HG03039 (cell line): ENCODE data around the gene PRR35.
"Not testable (repeated sequence)": the region's sequence is repeated elsewhere in the genome, so short reads cannot be mapped to it uniquely, and the experiment has no call there.

Source experiments
- ATAC-seq: cut with Tn5 transposase; IDR thresholded peaks from one replicate; pipeline ENCODE4 v1.9.1; 2021; ENCODE audit warnings: mild to moderate bottlenecking, moderate library complexity; ENCODE audit not compliant: unreplicated experiment

PRR35 gene

DNA sequence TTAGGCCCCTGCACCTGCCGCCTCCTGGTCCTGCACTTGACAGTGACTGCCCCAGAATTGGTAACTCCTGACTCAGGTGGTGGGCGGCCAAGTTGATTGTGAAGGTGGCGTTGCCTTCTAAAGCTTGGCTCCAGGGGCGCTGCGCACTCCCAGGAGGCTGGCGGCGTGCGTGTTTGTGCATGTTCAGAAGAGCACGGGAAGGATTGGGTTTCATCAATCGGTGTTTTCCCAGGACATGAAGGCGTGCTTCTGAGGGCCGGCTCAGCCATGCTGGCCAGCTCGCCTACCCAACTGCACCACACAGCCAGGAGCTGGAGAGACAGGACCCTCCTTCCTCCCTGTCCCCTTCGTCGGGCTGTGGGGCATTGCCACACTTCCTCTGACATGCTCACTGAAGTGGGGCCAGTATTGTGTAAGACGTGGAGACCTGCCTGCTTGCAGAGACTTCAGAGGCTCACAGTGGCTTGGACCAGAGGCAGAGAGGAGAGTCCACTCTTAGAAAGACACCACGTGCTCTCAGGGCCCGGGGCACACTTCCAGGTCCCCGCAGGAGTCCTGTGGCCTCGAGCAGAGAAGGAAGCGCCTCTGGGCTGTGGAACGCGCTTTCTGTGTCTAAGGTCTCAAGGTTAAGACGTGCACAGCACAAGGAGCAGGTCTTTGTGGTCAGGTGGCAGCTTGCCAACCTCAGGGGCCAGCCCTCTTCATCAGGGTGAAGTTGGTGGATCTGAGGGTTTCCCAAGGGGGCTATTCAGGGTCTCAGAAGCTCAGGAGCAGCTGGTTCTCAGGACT is 32.5 kb downstream of the PRR35 start:
- no peak for ATAC-seq

DNA sequence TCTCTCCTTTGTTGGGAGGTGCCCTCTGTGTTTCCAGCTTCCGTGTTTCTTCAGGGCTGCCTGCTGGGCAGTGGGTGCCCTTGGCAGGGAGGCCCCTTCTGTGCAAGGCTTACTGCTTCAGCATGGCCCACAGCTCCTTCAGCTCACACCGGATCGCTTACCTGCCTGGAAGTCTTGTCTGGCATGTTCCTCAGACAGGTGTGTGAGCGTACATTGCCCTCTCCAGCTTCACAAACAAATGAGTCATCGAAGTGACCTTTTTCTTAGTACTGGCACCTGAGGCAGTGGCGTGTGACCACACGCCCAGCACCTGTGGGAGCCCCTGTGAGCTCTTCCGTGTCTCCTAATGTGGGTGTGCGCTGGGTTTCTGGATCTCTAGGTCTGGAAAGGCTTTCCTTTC is 33.2 kb downstream of the PRR35 start:
- ATAC-seq = no peak

DNA sequence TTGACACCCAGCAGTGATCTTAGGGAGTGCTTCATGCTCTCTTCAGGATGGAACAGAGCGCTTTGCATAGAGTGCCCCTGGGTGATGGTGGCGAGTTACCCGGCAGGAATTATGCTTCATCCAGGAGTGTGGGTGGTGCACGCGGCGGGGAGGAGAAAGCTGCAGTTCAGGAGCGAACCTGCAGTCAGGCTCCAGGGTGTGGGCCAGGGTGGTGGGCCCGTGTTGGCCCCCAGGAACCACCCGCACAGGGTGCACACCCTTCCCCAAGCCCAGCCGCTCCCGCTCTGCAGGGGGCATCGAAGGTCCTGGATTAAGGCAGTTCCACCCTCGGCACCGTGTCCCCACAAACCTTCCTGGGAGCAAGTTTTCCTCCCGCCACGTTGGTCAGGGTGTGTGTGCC is 33.6 kb downstream of the PRR35 start:
- no peak for ATAC-seq

DNA sequence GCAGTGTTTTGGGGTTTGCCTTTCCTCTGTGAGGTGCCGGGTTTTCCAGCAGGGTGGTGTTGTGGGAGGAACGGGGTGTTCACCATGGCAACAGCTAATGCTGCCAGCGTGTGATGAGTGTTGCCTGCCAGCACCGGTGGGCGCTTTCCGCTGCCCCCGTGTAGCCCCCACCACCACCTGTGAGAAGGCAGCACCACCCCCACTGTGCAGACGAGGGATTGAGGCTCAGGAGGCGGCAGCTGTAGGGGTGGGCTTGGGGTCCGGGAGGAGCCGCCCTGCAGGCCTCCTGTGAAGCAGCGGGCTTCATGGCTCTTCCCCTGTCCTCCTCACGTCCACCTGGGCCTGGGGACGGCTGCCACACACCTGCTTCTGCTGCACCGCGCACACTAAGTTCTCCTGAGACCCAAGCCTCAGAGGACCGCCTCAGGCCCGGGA is 34.9 kb downstream of the PRR35 start:
- no peak for ATAC-seq

DNA sequence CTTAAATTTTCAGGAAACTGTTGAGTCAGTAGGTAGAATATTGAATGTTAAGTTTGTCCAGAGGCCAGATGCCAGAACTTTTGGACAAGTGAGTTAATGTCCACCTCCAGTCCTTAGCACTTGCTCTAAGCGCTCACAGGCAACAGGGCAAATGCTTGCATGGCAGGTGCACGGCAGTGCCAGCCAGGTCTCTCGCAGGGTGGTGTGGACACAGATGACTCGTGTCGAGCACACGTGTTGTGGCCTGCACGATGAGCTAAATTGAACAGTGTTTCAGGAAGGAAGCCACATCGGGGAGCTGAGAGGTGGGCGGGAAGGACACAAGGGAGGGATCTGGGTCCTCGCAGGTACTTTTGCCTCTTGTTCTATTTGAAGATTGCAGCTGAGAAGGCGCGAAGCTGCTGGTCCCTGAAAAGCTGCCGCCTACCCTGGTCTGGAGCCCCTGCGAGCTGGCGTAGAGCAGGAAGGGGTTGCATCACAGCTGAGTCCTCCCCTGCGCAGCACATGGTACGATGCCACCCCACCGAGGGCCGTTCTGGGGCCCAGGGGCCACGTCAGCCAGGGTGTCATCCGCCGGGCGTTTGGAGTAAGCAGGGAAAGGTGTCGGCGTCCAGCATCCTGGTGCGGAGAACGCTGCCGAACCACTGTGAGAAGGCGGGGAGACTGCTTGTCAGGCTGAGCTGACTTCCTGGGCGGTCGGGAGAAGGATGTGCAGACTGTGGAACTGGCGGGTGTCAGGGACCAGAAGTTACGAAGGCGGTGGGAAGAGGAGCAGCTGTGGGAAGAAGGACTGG is 35.9 kb downstream of the PRR35 start:
- no peak for ATAC-seq

DNA sequence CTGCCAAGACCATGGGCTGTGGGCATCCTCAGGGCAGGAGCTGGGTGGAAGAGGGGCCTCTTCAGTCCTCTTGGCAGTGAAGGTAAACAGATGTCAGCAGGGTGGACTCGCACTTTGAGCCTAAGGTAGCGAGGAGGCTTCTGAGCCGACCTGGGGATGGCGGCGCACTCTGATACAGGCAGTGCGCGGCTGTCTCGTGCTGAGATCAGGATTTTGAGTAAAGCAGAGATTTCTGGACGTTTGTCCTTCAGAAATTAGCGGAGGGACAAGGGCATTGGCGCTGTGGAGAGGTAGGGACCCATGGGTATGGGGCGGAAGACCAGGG is 36.5 kb downstream of the PRR35 start:
- ATAC-seq = no peak

DNA sequence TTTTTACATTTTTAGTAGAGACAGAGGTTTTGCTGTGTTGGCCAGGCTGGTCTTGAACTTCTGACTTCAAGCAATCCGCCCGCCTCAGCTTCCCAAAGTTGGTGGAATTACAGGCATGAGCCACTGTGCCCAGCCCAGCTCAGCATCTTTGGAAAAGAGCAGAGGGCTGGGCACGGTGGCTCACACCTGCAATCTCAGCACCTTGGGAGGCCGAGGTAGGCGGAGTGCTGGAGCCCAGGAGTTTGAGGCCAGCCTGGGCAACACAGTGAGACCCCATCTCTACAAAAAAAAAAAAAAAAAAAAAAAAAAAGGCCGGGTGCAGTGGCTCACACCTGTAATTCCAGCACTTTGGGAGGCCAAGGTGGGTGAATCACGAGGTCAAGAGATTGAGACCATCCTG is 37.5 kb downstream of the PRR35 start:
- not testable (repeated sequence) for ATAC-seq

DNA sequence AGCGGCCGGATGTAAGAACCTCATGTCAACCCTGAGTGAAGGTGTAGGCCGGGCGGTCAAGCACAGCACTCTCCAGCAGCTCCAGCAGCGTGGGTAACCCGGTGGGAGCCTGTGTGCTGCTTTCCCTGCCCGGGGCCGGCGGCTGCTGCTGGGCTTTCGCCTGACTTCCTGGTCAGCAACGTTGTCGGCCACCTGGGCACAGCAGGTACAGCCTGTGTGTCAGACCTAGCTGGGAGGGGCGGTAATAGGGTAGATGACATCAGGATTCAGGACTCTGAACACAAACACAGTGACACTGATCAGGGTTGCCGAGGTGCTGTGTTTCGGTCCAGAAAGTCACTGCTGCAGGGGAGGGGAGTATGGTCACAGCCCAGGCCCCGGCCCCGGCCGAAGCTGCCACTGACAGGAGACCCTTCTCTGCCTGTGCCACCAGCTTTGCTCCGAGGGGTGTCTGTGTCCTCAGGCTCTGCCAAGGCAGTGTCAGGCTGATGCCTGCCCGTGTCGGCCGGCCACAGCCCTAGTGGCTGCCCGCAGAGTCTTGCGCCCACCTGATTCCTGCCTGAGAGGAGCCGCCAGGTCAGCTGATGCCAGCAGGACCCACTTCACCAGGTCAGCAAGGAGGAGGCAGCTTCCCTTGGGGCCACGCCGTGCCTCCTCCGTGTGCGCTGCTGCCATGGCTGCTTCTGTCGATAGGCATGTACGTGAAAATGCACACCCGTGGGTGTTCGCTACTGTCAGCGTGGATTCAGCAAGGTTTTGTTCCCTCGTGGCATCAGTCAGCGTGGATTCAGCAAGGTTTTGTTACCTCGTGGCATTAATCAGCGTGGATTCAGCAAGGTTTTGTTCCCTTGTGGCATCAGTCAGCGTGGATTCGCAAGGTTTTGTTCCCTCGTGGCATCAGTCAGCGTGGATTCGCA is 38.9 kb downstream of the PRR35 start:
- ATAC-seq = no peak

DNA sequence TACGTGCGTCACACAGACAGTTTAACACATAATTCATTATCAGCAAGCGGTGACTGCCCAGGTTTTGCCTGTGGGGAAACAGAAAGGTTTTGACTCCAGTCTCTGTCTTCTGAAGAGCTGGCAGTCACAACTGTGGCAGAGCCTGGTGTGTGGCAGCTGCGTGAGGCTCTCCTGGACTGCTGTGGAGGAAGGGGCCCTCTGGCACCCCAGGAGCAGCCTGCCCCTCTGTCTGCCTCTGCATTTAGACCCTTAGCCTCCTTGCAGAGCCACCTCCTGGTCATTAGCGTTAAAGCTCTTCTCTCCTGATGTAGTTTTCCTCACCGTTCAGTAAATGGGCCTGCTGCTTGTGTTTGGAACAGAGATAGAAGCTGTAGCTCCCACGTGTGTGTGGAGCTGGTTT is 40.6 kb downstream of the PRR35 start:
- ATAC-seq = no peak

DNA sequence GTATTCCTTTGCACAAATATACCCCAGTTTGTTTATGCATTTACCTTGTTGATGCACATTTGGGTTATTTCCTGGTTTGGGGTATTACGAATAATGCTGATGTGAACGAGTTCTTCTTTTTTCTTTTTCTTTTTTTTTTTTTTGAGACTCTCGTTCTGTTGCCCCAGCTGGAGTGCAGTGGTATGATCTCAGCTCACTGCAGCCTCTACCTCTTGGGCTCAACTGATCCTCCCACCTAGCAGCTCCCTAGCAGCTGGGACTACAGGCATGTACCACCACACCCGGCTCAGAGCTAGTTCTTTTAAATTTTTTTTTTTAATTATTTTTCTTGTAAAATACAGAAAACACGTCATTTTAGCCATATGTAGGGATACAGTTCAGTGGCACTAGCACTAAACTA is 43.7 kb downstream of the PRR35 start:
- no peak for ATAC-seq

DNA sequence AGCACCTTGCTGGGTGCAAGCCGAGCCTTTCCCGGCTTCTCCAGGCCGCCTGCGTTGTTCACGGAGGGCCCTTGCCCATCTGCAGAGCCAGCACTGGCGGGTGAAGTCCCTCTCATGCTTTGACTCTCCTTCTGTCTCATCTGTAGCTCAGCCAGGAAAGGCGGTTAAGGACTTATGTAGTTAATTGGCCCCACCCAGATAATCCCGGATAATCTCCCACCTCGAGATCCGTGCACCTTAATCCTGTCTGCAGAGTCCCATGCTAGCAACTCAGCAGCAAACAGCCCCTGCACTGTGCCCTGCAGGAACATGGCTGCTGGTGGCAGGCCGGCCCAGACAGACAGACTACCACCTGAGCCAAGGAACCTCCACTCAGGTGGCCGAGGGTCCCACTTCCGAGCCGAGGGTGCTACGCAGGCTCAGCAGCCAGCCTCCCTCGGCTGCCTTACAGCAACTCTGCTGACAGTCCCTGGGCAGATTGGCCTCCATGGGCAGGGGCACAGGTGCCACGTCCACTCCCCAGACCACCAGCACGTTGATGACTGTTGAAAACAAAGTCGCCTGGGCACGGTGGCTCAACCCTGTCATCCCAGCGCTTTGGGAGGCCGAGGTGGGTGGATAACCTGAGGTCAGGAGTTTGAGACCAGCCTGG is 46.6 kb downstream of the PRR35 start:
- no peak for ATAC-seq

DNA sequence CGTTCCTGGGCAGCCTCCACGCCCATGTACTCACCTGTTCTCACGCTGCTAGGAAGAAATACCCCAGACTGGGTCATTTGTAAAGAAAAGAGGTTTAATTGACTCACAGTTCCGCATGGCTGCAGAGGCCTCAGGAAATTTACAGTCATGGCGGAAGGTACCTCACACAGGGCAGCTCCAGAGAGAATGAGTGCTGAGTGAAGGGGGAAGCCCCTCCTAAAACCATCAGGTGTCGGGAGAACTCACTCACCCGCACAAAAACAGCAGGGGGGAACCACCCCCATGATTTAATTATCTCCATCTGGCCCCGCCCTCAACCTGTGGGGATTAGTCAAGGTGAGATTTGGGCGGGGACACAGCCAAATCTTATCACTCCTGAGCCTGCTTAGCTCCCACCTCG is 47.8 kb downstream of the PRR35 start:
- no peak for ATAC-seq

DNA sequence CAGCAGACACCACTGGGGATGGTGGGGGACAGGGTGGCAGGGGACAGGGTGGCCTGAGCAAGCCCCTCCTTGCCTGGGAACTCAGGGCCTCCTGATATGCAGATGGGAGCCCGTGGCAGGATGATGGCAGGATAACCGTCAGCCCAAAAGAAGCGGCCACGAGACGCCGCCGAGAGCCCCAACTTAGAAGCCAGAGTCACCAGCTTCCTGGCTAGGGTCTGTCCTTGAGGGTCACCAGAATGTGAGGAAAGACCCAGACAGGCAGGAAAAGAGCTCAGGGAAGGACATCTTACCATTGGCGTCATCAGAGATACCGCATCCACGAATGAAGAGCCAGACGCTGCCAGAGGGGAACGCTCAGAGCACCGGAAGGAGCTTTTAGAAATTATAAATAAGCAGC is 49.1 kb downstream of the PRR35 start:
- ATAC-seq = no peak

DNA sequence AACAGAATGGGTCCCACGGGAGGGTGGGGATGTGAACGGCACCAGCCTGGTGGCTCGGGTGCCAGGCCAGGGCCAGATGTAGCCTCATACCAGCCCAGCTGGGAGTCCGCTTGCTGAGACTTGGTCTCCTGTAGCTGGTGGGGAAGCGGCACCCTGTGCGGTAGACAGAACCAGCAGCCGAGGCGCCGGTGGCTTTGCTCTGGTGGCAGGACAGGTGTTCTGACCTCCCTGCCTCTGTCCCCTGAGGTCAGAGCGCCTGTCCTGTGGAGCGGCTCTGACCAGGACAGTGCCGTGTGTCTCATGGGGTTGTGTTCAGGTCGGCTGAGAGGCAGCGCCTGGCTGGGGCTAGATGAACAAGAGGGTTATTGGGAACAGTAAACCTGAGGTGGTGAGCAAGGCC is 49.8 kb downstream of the PRR35 start:
- no peak for ATAC-seq

DNA sequence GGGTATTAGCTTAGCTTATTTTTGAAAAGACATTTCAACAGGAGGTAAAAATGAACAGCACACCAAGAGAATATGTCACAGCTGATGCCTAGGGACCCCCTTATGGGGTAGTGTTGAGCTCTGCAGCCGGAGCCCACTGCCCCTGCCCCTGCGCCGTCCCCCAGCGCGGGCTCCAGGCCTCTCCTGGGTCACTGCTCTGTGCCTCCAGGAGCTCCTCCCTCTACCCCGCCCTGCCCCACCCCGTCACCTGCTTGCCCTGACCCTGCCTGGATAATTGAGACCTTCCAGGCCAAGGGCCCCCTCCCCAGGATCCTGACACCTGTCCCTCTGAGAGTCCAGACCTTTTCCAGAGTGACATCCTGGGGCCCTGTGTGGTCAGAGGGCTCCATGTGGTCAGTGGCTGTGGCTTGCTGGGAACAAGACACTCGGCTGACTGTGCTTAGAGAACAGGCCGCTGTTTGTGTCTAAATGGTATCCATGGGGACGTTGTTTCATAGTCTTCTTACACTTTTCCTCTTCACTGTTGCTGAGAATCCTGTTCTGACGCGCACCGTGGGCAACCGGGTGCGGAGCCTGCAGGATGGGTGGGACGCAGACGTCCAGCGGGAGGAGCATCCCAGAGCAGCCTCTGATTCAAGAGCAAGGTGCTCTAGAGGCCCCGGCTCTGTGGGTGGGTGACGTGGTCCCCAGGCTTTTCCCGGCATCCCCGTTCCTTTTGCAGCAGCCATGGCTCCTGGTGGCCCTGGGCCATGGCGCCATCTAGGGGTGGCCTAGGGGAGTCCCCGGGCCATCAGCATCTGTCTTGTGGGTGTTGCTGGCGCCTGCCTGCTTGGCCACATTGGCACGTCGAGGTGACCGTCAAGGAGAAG is 50.6 kb downstream of the PRR35 start:
- no peak for ATAC-seq

DNA sequence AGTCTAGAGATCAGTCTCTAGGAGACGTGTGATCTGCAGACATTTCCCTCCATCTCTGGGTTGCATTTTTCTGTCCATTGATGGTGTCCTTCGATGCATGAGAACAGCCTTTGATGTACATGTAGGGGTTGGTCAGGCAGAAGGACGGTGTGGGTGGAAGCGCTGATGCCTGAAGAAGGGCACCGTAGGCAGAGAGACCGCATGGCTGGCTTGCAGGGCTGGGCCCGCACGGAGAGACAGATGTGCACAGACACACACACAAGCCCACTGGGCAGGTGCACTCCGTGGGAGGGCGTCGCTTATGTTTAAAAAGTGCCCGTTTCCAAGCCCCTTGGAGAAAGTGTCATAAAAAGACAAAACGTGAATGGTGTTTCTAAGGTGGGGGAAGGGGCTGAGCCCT is 54.9 kb downstream of the PRR35 start:
- ATAC-seq = no peak
